ENCODE results near the gene PASK. TPM values are rescaled to one million over a fixed set of nuclear protein-coding genes. Genes with fewer than 3 reads are reported as not detected.

The PASK gene
- total and polyA plus RNA-seq, 2 of the 4 experiments (the other 2 are of a cell fraction): 4.1 TPM

DNA sequence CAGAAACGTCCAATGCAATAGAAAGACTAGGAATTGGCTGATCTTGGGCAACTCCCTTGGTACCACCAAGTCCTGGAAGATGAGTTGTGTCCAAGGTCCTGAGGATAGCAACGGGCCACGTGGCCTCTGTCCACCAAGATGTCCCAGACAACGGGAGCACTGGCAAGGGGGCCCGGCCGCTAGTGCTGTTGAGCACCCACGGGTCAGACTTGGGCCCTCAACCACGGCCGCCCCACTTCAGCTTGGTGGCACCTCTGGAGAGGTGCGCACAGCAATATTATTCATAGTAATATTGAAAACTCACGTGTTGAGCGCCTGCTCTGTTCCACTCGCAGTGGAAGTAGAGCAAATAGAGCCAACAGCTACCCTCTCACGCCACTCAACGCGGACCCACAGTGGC, 19.0 kb downstream of the PASK start:
- no peak overlapping the region for H4K8ac ChIP-seq (ENCODE audit: low read depth in 2 of 2, low read length in 2 of 2)
- peaks cover 3% of the 10 kb centered on the region for H3K9me1 ChIP-seq (ENCODE audit: insufficient read depth, low read length)
- no peak for ATAC-seq (ENCODE audit: low read depth)
- H3K9me3 ChIP-seq (ENCODE audit: control insufficient read depth, insufficient read depth, low read length): no peaks in the 10 kb centered on the region
- no peak overlapping the region for H3K18ac ChIP-seq (ENCODE audit: low read depth, low read length)
- H2BK5ac ChIP-seq (ENCODE audit: low read depth, low read length, poor library complexity, severe bottlenecking): no peak overlapping the region
- H2AK5ac ChIP-seq (ENCODE audit: low read depth, low read length): no peak overlapping the region
- H4K91ac ChIP-seq (ENCODE audit: insufficient read depth, low read depth, low read length): no peak overlapping the region
- WGBS, 2 experiments (ENCODE audit: extremely low coverage in 2 of 2, insufficient read length in 1 of 2): 100% methylated on average over 5 of the region's 16 CpGs; no CpG with 5 or more reads in 1 of the 2 experiments
- H2AK9ac ChIP-seq (replicated peaks; ENCODE audit: low read depth, low read length, poor library complexity): no peak overlapping the region
- ChIA-PET POLR2A (ENCODE audit: unreplicated experiment) (no interaction called here), CTCF (no interaction called here)
- TF ChIP-seq RAD21 (IDR thresholded peaks at IDR 0.05; ENCODE audit: low read length) (no peak), POLR2A (IDR thresholded peaks at IDR 0.05; ENCODE audit: low read depth, low read length) (no peak)
- TF ChIP-seq, protein P1, sequence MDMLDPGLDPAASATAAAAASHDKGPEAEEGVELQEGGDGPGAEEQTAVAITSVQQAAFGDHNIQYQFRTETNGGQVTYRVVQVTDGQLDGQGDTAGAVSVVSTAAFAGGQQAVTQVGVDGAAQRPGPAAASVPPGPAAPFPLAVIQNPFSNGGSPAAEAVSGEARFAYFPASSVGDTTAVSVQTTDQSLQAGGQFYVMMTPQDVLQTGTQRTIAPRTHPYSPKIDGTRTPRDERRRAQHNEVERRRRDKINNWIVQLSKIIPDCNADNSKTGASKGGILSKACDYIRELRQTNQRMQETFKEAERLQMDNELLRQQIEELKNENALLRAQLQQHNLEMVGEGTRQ (IDR thresholded peaks at IDR 0.05; ENCODE audit: low read depth, low read length): no peak
- H3K56ac ChIP-seq (ENCODE audit: extremely low read depth, insufficient read depth, low read length): no peak overlapping the region
- in situ Hi-C loops (cut with MboI; ENCODE audit: low sequenced_read_pairs) (no loop called here), dilution Hi-C loops (cut with HindIII; ENCODE audit: low sequenced_read_pairs, unreplicated experiment) (no loop called here), intact Hi-C loops (cut with micrococcal nuclease) (no loop called here)
- no peaks in the 10 kb centered on the region for H4K20me1 ChIP-seq (ENCODE audit: insufficient read depth, low read length)
- H3K14ac ChIP-seq (replicated peaks; ENCODE audit: low read depth, low read length): no peak overlapping the region
- H3K27me3 ChIP-seq (ENCODE audit: control insufficient read depth, insufficient read depth, low read length): no peaks in the 10 kb centered on the region
- H3K27ac ChIP-seq (ENCODE audit: insufficient read depth, low read length): no peak overlapping the region
- H2AFZ ChIP-seq (replicated peaks; ENCODE audit: low read length, poor library complexity): no peak overlapping the region
- peaks cover 4% of the 10 kb centered on the region; the same call in 1 of the 2 replicates for H3K36me3 ChIP-seq (ENCODE audit: control insufficient read depth, insufficient read depth, low read length)
- no peak overlapping the region for H4K5ac ChIP-seq (ENCODE audit: low read depth, low read length)
- no peak overlapping the region for H3K4ac ChIP-seq (ENCODE audit: low read depth, low read length)
- no peak overlapping the region for H2BK20ac ChIP-seq (ENCODE audit: low read depth, low read length)
- no peaks in the 10 kb centered on the region for H3K4me1 ChIP-seq (ENCODE audit: control insufficient read depth, insufficient read depth, low read length)
- DNase-seq: no peak
- H3K79me1 ChIP-seq (ENCODE audit: low read depth in 1 of 2, low read length in 2 of 2): no peaks in the 10 kb centered on the region
- no peak overlapping the region for H3K9ac ChIP-seq (ENCODE audit: low read depth, low read length)
- no peak overlapping the region for H2BK15ac ChIP-seq (ENCODE audit: low read depth, low read length)
- H3K23ac ChIP-seq (ENCODE audit: low read depth, low read length): no peak overlapping the region
- BruUV-seq (replicated peaks): no TSS peak
- H2BK120ac ChIP-seq (ENCODE audit: low read depth, low read length): no peak overlapping the region
- no peak overlapping the region for H3K4me3 ChIP-seq (ENCODE audit: insufficient read depth, low read depth, low read length)
- H3K4me2 ChIP-seq (ENCODE audit: low read depth, low read length): no peak overlapping the region

Measured in IMR-90 (cell line).